NOMO-1 treated with DMSO at 0.1 percent for 48 hours (cell line): Measurements from ENCODE around the gene PITPNC1.
"Not testable (repeated sequence)": the region's sequence is repeated elsewhere in the genome, so short reads cannot be mapped to it uniquely, and the experiment has no call there.

ENCODE experiments used
- DNase-seq: peaks from one replicate; lab custom pipeline; 2025; ENCODE audit not compliant: unreplicated experiment; lab: John Stamatoyannopoulos, UW

Gene PITPNC1

GRCh38 chr17:67672592-67673335 is 295.7 kb downstream of the PITPNC1 start:
- DNase-seq: no peak

GRCh38 chr17:67675481-67675880 is 298.4 kb downstream of the PITPNC1 start:
- DNase-seq: no peak

- no peak for DNase-seq
Observed at GRCh38 chr17:67676305-67676704, 299.2 kb downstream of the PITPNC1 start.

GRCh38 chr17:67678414-67678813 is 301.3 kb downstream of the PITPNC1 start:
- no peak for DNase-seq

GRCh38 chr17:67679225-67679624 is 302.1 kb downstream of the PITPNC1 start:
- no peak for DNase-seq

GRCh38 chr17:67679721-67680120 is 302.6 kb downstream of the PITPNC1 start:
- no peak for DNase-seq

- no peak for DNase-seq
Observed at GRCh38 chr17:67680445-67681224, 303.6 kb downstream of the PITPNC1 start.

- no peak for DNase-seq
Observed at GRCh38 chr17:67682196-67682595, 305.1 kb downstream of the PITPNC1 start.

GRCh38 chr17:67685351-67685750 is 308.3 kb downstream of the PITPNC1 start:
- no peak for DNase-seq

GRCh38 chr17:67686241-67686640 is 309.2 kb downstream of the PITPNC1 start:
- no peak for DNase-seq

GRCh38 chr17:67687511-67687910 is 310.4 kb downstream of the PITPNC1 start:
- DNase-seq: no peak

- peak; percentile 64 for DNase-seq
Observed at GRCh38 chr17:67689534-67690177, 312.6 kb downstream of the PITPNC1 start.

GRCh38 chr17:67693811-67694210 is 316.7 kb downstream of the PITPNC1 start:
- no peak for DNase-seq

GRCh38 chr17:67696347-67696746 is 319.3 kb downstream of the PITPNC1 start:
- DNase-seq: no peak

- DNase-seq: no peak
Observed at GRCh38 chr17:67696853-67697498, 319.9 kb downstream of the PITPNC1 start.

GRCh38 chr17:67700037-67700724 is 323.1 kb downstream of the PITPNC1 start:
- no peak for DNase-seq

GRCh38 chr17:67700725-67701119 is 323.6 kb downstream of the PITPNC1 start:
- no peak for DNase-seq

GRCh38 chr17:67702861-67703260 is 325.8 kb downstream of the PITPNC1 start:
- not testable (repeated sequence) for DNase-seq

GRCh38 chr17:67707442-67707841 is 330.4 kb downstream of the PITPNC1 start:
- no peak for DNase-seq

GRCh38 chr17:67708378-67708777 is 331.3 kb downstream of the PITPNC1 start:
- no peak for DNase-seq

GRCh38 chr17:67711916-67712315 is 334.8 kb downstream of the PITPNC1 start:
- no peak for DNase-seq
